GM12875 (cell line): ENCODE measurements around the gene LYL1.

Source experiments
- H3K4me3 ChIP-seq: one replicate; pipeline ENCODE4 v1.5.1; 2011; ENCODE audit warnings: low read depth, low read length, control low read depth
- TF ChIP-seq, protein P1 (sequence below): IDR thresholded peaks from 2 replicates; pipeline ENCODE4 v1.5.1; 2011; ENCODE audit warnings: low read depth, mild to moderate bottlenecking, control low read depth, inconsistent platforms, low read length, moderate library complexity, borderline replicate concordance; ENCODE audit not compliant: insufficient read depth

Gene LYL1

DNA sequence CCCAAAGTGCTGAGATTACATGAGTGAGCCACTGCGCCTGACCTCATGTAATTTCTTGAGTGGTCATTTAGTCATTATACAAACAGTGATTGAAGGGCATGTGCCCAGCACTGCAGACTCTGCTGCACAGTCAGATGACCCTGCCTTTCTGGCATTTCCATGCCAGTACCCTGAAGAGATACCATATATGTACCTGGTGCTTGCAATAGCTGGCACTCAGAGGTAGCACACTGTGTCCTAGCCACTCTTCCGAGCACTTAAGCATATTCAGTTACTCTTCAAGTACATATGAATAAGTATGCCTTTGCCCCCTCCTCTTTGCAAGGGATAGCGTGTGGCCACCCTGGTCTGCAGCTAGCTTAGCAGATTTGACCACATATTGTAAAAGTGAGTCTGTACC lies 32.0 kb upstream of the LYL1 start:
- TF ChIP-seq, protein P1, sequence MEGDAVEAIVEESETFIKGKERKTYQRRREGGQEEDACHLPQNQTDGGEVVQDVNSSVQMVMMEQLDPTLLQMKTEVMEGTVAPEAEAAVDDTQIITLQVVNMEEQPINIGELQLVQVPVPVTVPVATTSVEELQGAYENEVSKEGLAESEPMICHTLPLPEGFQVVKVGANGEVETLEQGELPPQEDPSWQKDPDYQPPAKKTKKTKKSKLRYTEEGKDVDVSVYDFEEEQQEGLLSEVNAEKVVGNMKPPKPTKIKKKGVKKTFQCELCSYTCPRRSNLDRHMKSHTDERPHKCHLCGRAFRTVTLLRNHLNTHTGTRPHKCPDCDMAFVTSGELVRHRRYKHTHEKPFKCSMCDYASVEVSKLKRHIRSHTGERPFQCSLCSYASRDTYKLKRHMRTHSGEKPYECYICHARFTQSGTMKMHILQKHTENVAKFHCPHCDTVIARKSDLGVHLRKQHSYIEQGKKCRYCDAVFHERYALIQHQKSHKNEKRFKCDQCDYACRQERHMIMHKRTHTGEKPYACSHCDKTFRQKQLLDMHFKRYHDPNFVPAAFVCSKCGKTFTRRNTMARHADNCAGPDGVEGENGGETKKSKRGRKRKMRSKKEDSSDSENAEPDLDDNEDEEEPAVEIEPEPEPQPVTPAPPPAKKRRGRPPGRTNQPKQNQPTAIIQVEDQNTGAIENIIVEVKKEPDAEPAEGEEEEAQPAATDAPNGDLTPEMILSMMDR: no peak

GRCh38 chr19:13133241-13133870 lies 30.7 kb upstream of the LYL1 start:
- TF ChIP-seq, protein P1: no peak
- H3K4me3 ChIP-seq: no peak overlapping the region

More for the DNA sequence above, 32.0 kb upstream of the LYL1 start:
- no peak overlapping the region for H3K4me3 ChIP-seq

DNA sequence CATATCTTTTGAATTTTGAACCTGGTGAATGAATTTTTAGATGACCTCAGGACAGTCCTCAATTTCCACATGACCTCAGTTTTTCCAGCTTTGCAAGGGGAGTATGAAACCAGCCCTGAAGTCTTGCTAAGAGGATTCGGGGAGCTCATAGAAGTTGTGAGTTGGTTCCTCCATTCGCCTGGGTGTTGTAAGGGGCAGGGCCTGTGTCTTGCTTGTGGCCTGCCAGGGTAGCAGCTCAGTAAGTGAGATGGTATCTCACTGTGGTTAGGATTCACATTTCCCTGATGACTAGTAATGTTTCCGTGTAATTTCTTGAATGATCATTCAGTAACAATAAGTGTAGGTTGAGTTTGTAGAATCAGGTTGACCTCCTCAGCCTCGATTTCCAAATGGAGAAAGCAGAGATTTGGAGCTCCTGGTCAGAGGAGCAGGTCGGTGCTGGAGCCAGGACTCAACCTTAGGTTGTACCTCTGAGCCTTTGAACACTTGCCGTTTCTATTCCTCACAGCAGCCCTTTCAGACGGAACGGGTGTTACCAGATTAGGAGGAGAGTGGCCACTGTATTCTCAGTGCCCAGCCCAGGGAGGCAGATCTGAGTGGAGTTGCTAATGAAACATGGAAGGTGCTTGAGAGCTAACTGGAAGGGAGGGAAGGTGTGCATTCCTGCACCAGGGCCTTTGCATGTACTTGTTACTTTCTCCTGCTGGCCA lies 30.0 kb upstream of the LYL1 start:
- H3K4me3 ChIP-seq: no peak overlapping the region
- TF ChIP-seq, protein P1: no peak

DNA sequence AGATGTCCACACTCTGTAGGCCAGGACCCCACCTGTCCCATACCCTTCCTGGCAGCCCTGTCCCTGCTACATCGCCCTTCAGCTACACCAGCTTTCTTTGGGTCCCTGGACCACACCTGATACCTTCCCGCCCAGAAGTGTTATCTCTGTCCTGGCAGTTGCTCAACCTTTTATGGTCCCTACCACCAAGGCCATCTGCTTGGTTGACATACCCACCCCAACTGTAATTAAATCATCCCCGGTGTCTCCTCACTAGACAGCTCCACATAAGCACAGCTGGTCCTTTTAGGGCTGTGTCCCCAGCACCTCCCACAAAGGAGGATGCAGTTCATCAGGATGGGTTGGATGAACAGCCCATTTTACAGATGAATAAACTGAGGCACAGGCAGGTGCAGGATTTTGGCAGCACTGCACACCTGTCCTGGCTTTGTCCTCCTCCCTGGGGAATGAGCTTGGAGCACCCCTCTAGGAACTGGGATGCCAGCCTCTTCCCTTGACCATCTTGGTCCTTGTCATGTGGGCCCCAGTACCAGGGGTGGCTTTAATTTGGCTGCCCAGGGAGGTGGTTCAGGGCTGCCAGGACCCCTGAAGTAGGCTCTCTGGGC lies 28.3 kb upstream of the LYL1 start:
- TF ChIP-seq, protein P1: no peak
- no peak overlapping the region for H3K4me3 ChIP-seq

- TF ChIP-seq, protein P1: no peak
- no peak overlapping the region for H3K4me3 ChIP-seq
Observed at GRCh38 chr19:13129384-13129783, 26.7 kb upstream of the LYL1 start.

DNA sequence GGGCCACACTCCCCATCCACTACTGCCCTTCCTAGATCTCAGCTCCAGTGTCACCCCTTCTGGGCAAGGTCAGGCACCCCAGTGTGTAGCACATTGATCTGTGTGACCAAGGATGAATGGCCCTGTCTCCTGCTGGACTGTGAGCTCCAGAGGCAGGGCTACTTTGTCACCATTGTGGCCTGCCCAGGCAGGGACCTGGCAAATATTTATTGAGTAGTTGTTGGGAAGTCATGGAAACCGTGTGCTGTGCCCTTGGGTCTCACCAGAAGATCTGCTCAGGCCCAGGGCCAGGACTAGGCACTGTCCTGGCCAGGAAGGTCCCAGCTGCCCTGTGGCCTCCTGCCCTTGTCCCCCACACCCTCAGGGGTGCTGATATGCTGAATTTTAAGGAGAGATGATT lies 25.9 kb upstream of the LYL1 start:
- TF ChIP-seq, protein P1: no peak
- no peak overlapping the region for H3K4me3 ChIP-seq
